ENCODE data around the gene INPP1. TPM values are rescaled to one million over a fixed set of nuclear protein-coding genes. Genes with fewer than 3 reads are reported as not detected.
"Not testable (repeated sequence)": the region's sequence is repeated elsewhere in the genome, so short reads cannot be mapped to it uniquely, and the experiment has no call there.

INPP1 gene, protein sequence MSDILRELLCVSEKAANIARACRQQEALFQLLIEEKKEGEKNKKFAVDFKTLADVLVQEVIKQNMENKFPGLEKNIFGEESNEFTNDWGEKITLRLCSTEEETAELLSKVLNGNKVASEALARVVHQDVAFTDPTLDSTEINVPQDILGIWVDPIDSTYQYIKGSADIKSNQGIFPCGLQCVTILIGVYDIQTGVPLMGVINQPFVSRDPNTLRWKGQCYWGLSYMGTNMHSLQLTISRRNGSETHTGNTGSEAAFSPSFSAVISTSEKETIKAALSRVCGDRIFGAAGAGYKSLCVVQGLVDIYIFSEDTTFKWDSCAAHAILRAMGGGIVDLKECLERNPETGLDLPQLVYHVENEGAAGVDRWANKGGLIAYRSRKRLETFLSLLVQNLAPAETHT
- 19.5 TPM for polyA plus RNA-seq (2013, experiment 1 of 2)
- polyA plus RNA-seq (2013, experiment 2 of 2) = 17.6 TPM

DNA sequence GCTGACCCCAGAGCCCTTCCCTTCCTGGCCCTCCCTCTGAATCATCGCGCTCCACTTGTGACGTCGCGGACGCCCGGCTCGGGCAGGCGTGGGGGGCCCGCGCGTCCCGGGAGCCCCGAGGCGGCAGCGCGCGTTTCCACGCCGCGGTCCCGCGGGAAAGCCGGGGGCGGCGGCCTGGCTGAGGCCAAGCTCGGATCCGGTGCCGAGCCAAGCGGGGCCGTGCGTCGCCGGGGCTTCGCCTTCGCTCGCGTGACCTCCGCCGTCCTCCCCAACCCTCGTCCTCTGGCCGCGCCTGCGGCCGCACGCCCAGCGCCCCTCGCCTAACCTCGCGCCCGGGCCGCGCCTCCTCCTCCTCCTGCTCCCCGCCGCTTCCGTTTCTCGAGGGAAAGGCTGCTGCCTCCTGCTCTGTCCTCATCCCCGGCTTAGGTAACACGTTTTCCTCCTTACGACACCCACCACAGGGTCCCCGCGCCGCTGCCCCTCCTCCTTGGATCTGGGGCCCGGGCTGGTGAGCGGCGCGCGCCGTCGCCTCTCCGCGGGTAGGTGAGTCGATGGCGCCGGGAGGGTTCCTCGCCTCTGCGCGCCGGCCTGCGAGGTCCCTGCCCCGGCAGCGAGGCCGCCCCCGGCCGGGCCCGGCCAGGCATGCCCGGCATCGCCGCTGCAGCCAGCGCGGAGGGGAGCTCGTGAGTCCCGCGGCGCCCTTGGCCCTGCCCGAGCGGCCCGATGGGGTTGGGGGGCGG, at the start of gene INPP1:
TSS of gene INPP1 (plus strand) at position 54 of the 740 bp plus-strand sequence. CDS start 16,514 bp downstream, outside the sequence.
- Histone ChIP-seq H3K4me1 (ENCODE audit: control insufficient read depth, insufficient read depth, low read depth, low read length) (peaks cover 1% of the 10 kb centered on the region), H3K9me3 (ENCODE audit: control insufficient read depth, low read length) (no peaks in the 10 kb centered on the region), H2BK15ac (ENCODE audit: low read depth, poor library complexity, severe bottlenecking) (peak within 1 kb of the TSS; percentile 97), H3K14ac (ENCODE audit: low read length in 2 of 2) (peak within 1 kb of the TSS in 1 of 2 experiments; percentile 97), H3K4me2 (ENCODE audit: low read length, poor library complexity, severe bottlenecking) (peak within 1 kb of the TSS; percentile 92), H4K91ac (ENCODE audit: low read length) (peak within 1 kb of the TSS; percentile 95), H3K9ac (ENCODE audit: low read length) (peak within 1 kb of the TSS; percentile 87), H3K36me3 (ENCODE audit: control insufficient read depth in 1 of 2, insufficient read depth in 2 of 2, low read depth in 1 of 2, low read length in 2 of 2) (no peaks in the 10 kb centered on the region), H3K4me3 (ENCODE audit: insufficient read depth in 1 of 2, low read depth in 1 of 2, low read length in 2 of 2) (peak within 1 kb of the TSS; percentile 76 to 82), H3K4ac (ENCODE audit: low read depth in 1 of 2, low read length in 2 of 2) (peak within 1 kb of the TSS; percentile 52 to 73), H3K27me3 (ENCODE audit: control insufficient read depth in 1 of 2, insufficient read depth in 1 of 2, low read length in 2 of 2) (no peaks in the 10 kb centered on the region), H2BK120ac (ENCODE audit: low read depth, low read length) (peak within 1 kb of the TSS; percentile 69), H2BK12ac (ENCODE audit: low read length in 2 of 2) (peak within 1 kb of the TSS; percentile 59 to 60), H4K8ac (ENCODE audit: low read length) (peak within 1 kb of the TSS; percentile 96), H3K18ac (ENCODE audit: low read depth in 1 of 2, low read length in 2 of 2) (peak within 1 kb of the TSS; percentile 89 to 93), H2AFZ (ENCODE audit: low read depth, low read length) (peak within 1 kb of the TSS; percentile 83), H3K27ac (ENCODE audit: low read length, poor library complexity, severe bottlenecking) (no peak within 1 kb of the TSS), H2BK5ac (ENCODE audit: low read depth, low read length, poor library complexity, severe bottlenecking) (no peak within 1 kb of the TSS), H3K23ac (ENCODE audit: low read length in 2 of 2) (peak within 1 kb of the TSS in 1 of 2 experiments; percentile 96), H2AK5ac (ENCODE audit: low read length, severe bottlenecking) (no peak within 1 kb of the TSS), H3K79me1 (replicated peaks; ENCODE audit: low read length, poor library complexity, severe bottlenecking) (peaks cover 3% of the 10 kb centered on the region)
- peak; percentile 82 for DNase-seq
- 0% methylated on average over 93 of the region's 99 CpGs for WGBS

DNA sequence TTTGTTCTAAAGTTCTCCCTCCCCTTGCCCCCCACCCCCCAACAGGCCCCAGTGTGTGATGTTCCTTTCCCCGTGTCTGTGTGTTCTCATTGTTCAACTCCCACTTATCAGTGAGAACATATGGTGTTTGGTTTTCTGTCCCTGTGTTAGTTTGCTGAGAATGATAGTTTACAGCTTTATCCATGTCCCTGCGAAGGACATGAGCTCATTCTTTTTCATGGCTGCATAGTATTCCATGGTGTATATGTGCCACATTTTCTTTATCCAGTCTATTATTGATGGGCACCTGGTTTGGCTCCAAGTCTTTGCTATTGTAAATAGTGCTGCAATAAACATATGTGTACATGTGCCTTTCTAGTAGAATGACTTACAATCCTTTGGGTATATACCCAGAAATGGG, 45.5 kb upstream of the INPP1 start:
- not testable (repeated sequence) for H4K91ac ChIP-seq (ENCODE audit: low read length); DNase-seq; H2AFZ ChIP-seq (ENCODE audit: low read depth, low read length); H2AK5ac ChIP-seq (ENCODE audit: low read length, severe bottlenecking); H3K27me3 ChIP-seq (ENCODE audit: control insufficient read depth in 1 of 2, insufficient read depth in 1 of 2, low read length in 2 of 2); H3K4me1 ChIP-seq (ENCODE audit: control insufficient read depth, insufficient read depth, low read depth, low read length); H3K27ac ChIP-seq (ENCODE audit: low read length, poor library complexity, severe bottlenecking); H2BK120ac ChIP-seq (ENCODE audit: low read depth, low read length); H4K8ac ChIP-seq (ENCODE audit: low read length); H2BK12ac ChIP-seq (ENCODE audit: low read length in 2 of 2); H2BK5ac ChIP-seq (ENCODE audit: low read depth, low read length, poor library complexity, severe bottlenecking); H3K4me2 ChIP-seq (ENCODE audit: low read length, poor library complexity, severe bottlenecking); H3K23ac ChIP-seq (ENCODE audit: low read length in 2 of 2); H3K9me3 ChIP-seq (ENCODE audit: control insufficient read depth, low read length); H3K14ac ChIP-seq (ENCODE audit: low read length in 2 of 2); H3K4me3 ChIP-seq (ENCODE audit: insufficient read depth in 1 of 2, low read depth in 1 of 2, low read length in 2 of 2); H3K4ac ChIP-seq (ENCODE audit: low read depth in 1 of 2, low read length in 2 of 2); H3K18ac ChIP-seq (ENCODE audit: low read depth in 1 of 2, low read length in 2 of 2); H3K9ac ChIP-seq (ENCODE audit: low read length); H2BK15ac ChIP-seq (ENCODE audit: low read depth, poor library complexity, severe bottlenecking)
- Histone ChIP-seq H3K36me3 (ENCODE audit: control insufficient read depth in 1 of 2, insufficient read depth in 2 of 2, low read depth in 1 of 2, low read length in 2 of 2) (peaks cover 4 to 57% of the 10 kb centered on the region in 2 experiments), H3K79me1 (replicated peaks; ENCODE audit: low read length, poor library complexity, severe bottlenecking) (peaks cover 15% of the 10 kb centered on the region)
- 100% methylated on average over 1 of the region's 2 CpGs for WGBS

DNA sequence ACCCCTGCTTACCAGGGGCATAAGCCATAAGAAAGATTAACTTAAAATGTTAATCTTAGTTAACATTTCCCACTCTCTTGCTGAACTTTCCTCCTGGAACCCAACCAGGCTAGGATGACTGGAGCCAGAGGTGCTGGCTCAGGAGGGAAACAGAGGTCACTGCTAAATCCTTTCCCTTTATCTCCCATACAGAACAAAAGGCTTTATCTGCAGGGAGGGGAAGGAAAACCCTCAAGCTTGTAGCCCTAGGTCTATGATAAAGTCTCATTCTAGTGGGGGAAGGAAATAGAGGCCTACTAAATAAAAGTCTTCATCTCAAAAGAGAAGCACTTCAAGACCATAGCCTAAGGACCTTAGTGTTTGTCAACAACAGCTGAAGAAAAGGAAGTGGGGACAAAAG, 42.4 kb upstream of the INPP1 start:
- Histone ChIP-seq H4K8ac (ENCODE audit: low read length) (no peak overlapping the region), H3K79me1 (replicated peaks; ENCODE audit: low read length, poor library complexity, severe bottlenecking) (peaks cover 19% of the 10 kb centered on the region), H3K27me3 (ENCODE audit: control insufficient read depth in 1 of 2, insufficient read depth in 1 of 2, low read length in 2 of 2) (no peaks in the 10 kb centered on the region), H3K36me3 (ENCODE audit: control insufficient read depth in 1 of 2, insufficient read depth in 2 of 2, low read depth in 1 of 2, low read length in 2 of 2) (peaks cover 4 to 40% of the 10 kb centered on the region in 2 experiments), H2AFZ (ENCODE audit: low read depth, low read length) (no peak overlapping the region), H3K18ac (ENCODE audit: low read depth in 1 of 2, low read length in 2 of 2) (no peak overlapping the region), H3K4ac (ENCODE audit: low read depth in 1 of 2, low read length in 2 of 2) (no peak overlapping the region), H3K9me3 (ENCODE audit: control insufficient read depth, low read length) (no peaks in the 10 kb centered on the region), H3K14ac (ENCODE audit: low read length in 2 of 2) (no peak overlapping the region), H2BK12ac (ENCODE audit: low read length in 2 of 2) (no peak overlapping the region), H3K4me2 (ENCODE audit: low read length, poor library complexity, severe bottlenecking) (no peak overlapping the region), H3K4me1 (ENCODE audit: control insufficient read depth, insufficient read depth, low read depth, low read length) (no peaks in the 10 kb centered on the region), H4K91ac (ENCODE audit: low read length) (no peak overlapping the region), H3K4me3 (ENCODE audit: insufficient read depth in 1 of 2, low read depth in 1 of 2, low read length in 2 of 2) (no peak overlapping the region), H3K9ac (ENCODE audit: low read length) (no peak overlapping the region), H3K23ac (ENCODE audit: low read length in 2 of 2) (no peak overlapping the region), H2BK5ac (ENCODE audit: low read depth, low read length, poor library complexity, severe bottlenecking) (no peak overlapping the region), H2AK5ac (ENCODE audit: low read length, severe bottlenecking) (no peak overlapping the region), H2BK15ac (ENCODE audit: low read depth, poor library complexity, severe bottlenecking) (no peak overlapping the region), H3K27ac (ENCODE audit: low read length, poor library complexity, severe bottlenecking) (no peak overlapping the region), H2BK120ac (ENCODE audit: low read depth, low read length) (no peak overlapping the region)
- DNase-seq = no peak

DNA sequence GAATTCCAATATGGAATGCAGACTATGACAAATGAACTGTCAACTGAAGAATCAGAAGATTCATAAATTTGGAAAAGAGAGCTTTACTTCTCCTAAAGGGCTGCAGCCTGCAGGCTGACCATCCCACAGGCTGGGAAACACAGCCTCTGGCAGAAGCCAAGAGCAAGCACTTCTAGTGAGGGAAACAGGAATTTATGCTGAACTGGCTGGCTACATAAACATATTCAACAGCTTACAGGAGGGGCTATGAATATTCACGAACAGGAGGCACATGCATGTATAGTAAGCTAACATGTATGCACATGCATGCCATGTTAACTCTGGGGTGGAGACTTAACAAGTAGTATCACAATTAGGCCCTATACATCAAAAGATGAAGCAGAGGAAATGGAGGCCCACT, 41.3 kb upstream of the INPP1 start:
- H2AFZ ChIP-seq (ENCODE audit: low read depth, low read length) = no peak overlapping the region
- no peaks in the 10 kb centered on the region for H3K4me1 ChIP-seq (ENCODE audit: control insufficient read depth, insufficient read depth, low read depth, low read length)
- no peak overlapping the region for H2BK15ac ChIP-seq (ENCODE audit: low read depth, poor library complexity, severe bottlenecking)
- no peak overlapping the region for H2BK120ac ChIP-seq (ENCODE audit: low read depth, low read length)
- no peak overlapping the region for H3K27ac ChIP-seq (ENCODE audit: low read length, poor library complexity, severe bottlenecking)
- no peak overlapping the region for H2BK12ac ChIP-seq (ENCODE audit: low read length in 2 of 2)
- H2AK5ac ChIP-seq (ENCODE audit: low read length, severe bottlenecking) = no peak overlapping the region
- H3K14ac ChIP-seq (ENCODE audit: low read length in 2 of 2) = no peak overlapping the region
- H3K36me3 ChIP-seq (ENCODE audit: control insufficient read depth in 1 of 2, insufficient read depth in 2 of 2, low read depth in 1 of 2, low read length in 2 of 2) = peaks cover 4 to 41% of the 10 kb centered on the region in 2 experiments
- H4K8ac ChIP-seq (ENCODE audit: low read length) = no peak overlapping the region
- no peak overlapping the region for H3K4me3 ChIP-seq (ENCODE audit: insufficient read depth in 1 of 2, low read depth in 1 of 2, low read length in 2 of 2)
- no peaks in the 10 kb centered on the region for H3K27me3 ChIP-seq (ENCODE audit: control insufficient read depth in 1 of 2, insufficient read depth in 1 of 2, low read length in 2 of 2)
- H3K4ac ChIP-seq (ENCODE audit: low read depth in 1 of 2, low read length in 2 of 2) = no peak overlapping the region
- no peak for DNase-seq
- 83% methylated on average over 1 of the region's 1 CpG for WGBS
- H3K18ac ChIP-seq (ENCODE audit: low read depth in 1 of 2, low read length in 2 of 2) = peak overlapping the region in 1 of 2 experiments; percentile 12
- H3K23ac ChIP-seq (ENCODE audit: low read length in 2 of 2) = no peak overlapping the region
- peaks cover 21% of the 10 kb centered on the region for H3K79me1 ChIP-seq (replicated peaks; ENCODE audit: low read length, poor library complexity, severe bottlenecking)
- H3K9me3 ChIP-seq (ENCODE audit: control insufficient read depth, low read length) = no peaks in the 10 kb centered on the region
- no peak overlapping the region for H3K4me2 ChIP-seq (ENCODE audit: low read length, poor library complexity, severe bottlenecking)
- H2BK5ac ChIP-seq (ENCODE audit: low read depth, low read length, poor library complexity, severe bottlenecking) = no peak overlapping the region
- no peak overlapping the region for H3K9ac ChIP-seq (ENCODE audit: low read length)
- H4K91ac ChIP-seq (ENCODE audit: low read length) = no peak overlapping the region
